HepG2 (cell line): Measurements from ENCODE around the gene MFAP4. TPM values are rescaled to one million over a fixed set of nuclear protein-coding genes. Genes with fewer than 3 reads are reported as not detected.

Experiments used
- CC2D1A ChIP-seq: sonication (generic); formaldehyde crosslinking; IDR thresholded peaks from 2 replicates; pipeline ENCODE4 v1.8.1; 2023; ENCODE audit warnings: mild to moderate bottlenecking, missing genetic modification reagents
- CHCHD3 ChIP-seq: sonication (generic); formaldehyde crosslinking; IDR thresholded peaks from 2 replicates; pipeline ENCODE4 v1.8.0; 2022; ENCODE audit warnings: mild to moderate bottlenecking, missing genetic modification reagents, moderate library complexity
- CHD4 ChIP-seq: fragments of 200-600 bp; sonication (generic); IDR thresholded peaks from 2 replicates; pipeline ENCODE4 v1.7.0; 2017; ENCODE audit warnings: mild to moderate bottlenecking, low read length, borderline replicate concordance
- DNMT1 ChIP-seq: sonication (generic); formaldehyde crosslinking; IDR thresholded peaks from 2 replicates; pipeline ENCODE4 v1.5.1; 2020; ENCODE audit warnings: mild to moderate bottlenecking, missing genetic modification reagents
- ETV6 ChIP-seq: sonication (generic); formaldehyde crosslinking; conservative IDR thresholded peaks from 2 replicates; pipeline ENCODE4 v1.4.0; 2020; ENCODE audit warnings: missing genetic modification reagents
- MED13 ChIP-seq: sonication (generic); formaldehyde crosslinking; IDR thresholded peaks from 2 replicates; pipeline ENCODE4 v1.5.0; 2020; ENCODE audit warnings: missing genetic modification reagents
- PITX1 ChIP-seq: sonication (generic); formaldehyde crosslinking; IDR thresholded peaks from 2 replicates; pipeline ENCODE4 v1.5.1; 2020; ENCODE audit warnings: mild to moderate bottlenecking, missing genetic modification reagents
- REPIN1 ChIP-seq: sonication (generic); formaldehyde crosslinking; IDR thresholded peaks from 2 replicates; pipeline ENCODE4 v1.8.0; 2022; ENCODE audit warnings: missing genetic modification reagents, low read depth, mild to moderate bottlenecking, borderline replicate concordance
- TBX3 ChIP-seq: fragments of 450-650 bp; IDR thresholded peaks from 2 replicates; pipeline ENCODE4 v1.6.1; 2017; ENCODE audit warnings: antibody characterized with exemption, mild to moderate bottlenecking, inconsistent platforms, borderline replicate concordance
- ZBTB20 ChIP-seq: sonication (generic); formaldehyde crosslinking; IDR thresholded peaks from 2 replicates; pipeline ENCODE4 v1.8.1; 2023; ENCODE audit warnings: missing genetic modification reagents, low read depth, mild to moderate bottlenecking, borderline replicate concordance
- ZKSCAN1 ChIP-seq: fragments of 150-350 bp; IDR thresholded peaks from 2 replicates; pipeline ENCODE4 v1.6.1; 2014; ENCODE audit warnings: low read length
- ZNF24 ChIP-seq: fragments of 450-650 bp; IDR thresholded peaks from 2 replicates; pipeline ENCODE4 v1.6.1; 2017; ENCODE audit warnings: antibody characterized with exemption, mild to moderate bottlenecking
- ZNF496 ChIP-seq: sonication (generic); formaldehyde crosslinking; IDR thresholded peaks from 2 replicates; pipeline ENCODE4 v1.8.1; 2023; ENCODE audit warnings: mild to moderate bottlenecking, moderate library complexity, missing genetic modification reagents; ENCODE audit not compliant: insufficient replicate concordance
- ZNF570 ChIP-seq: sonication (generic); formaldehyde crosslinking; IDR thresholded peaks from 2 replicates; pipeline ENCODE4 v1.4.0; 2020; ENCODE audit warnings: mild to moderate bottlenecking, missing genetic modification reagents, borderline replicate concordance
- polyA plus RNA-seq, 8 experiments: library from polyadenylated mRNA; depleted of rRNA in 3 of 8; stranded (reverse) in 7 of 8; unstranded in 1 of 8; fragments of >200 nt; fragmentation: Illumina TruSeq in 4 of 8; extraction: Trizol in 4 of 8; gene quantifications; 2 replicates each; pipeline versions ENCODE4 v1.2.1 to v1.2.3, GENCODE V29; 2011 to 2016; ENCODE audit warnings: low read depth in 4 of 8, missing spikeins in 1 of 8, mixed read lengths in 1 of 8; ENCODE audit not compliant: insufficient read depth in 1 of 8
- total RNA-seq, 5 experiments: library from RNA; depleted of rRNA; stranded (reverse); fragments of >200 nt; fragmentation: Illumina TruSeq; extraction: Trizol; gene quantifications; 2 replicates each; pipeline ENCODE4 v1.2.3, GENCODE V29; 2016; ENCODE audit warnings: low read depth in 1 of 5
- TF ChIP-seq, protein P1 (sequence below): sonication (generic); formaldehyde crosslinking; conservative IDR thresholded peaks from 2 replicates; pipeline ENCODE4 v1.5.0; 2020; ENCODE audit warnings: missing genetic modification reagents
- TF ChIP-seq, protein P2 (sequence below): sonication (generic); formaldehyde crosslinking; IDR thresholded peaks from 2 replicates; pipeline ENCODE4 v1.5.1; 2020; ENCODE audit warnings: missing genetic modification reagents, mild to moderate bottlenecking, borderline replicate concordance
- TF ChIP-seq, protein P3 (sequence below): sonication (generic); formaldehyde crosslinking; IDR thresholded peaks from 2 replicates; pipeline ENCODE4 v1.4.0; 2020; ENCODE audit warnings: missing genetic modification reagents, low read depth, mild to moderate bottlenecking, borderline replicate concordance
- TF ChIP-seq, protein P4 (sequence below): sonication (generic); formaldehyde crosslinking; IDR thresholded peaks from 2 replicates; pipeline ENCODE4; 2020; ENCODE audit warnings: missing genetic modification reagents, mild to moderate bottlenecking, borderline replicate concordance
- TF ChIP-seq, protein P5 (sequence below): sonication (generic); formaldehyde crosslinking; IDR thresholded peaks from 2 replicates; pipeline ENCODE4 v1.4.0; 2020; ENCODE audit warnings: missing genetic modification reagents
- TF ChIP-seq, protein P6 (sequence below): IDR thresholded peaks from 2 replicates; pipeline ENCODE4 v1.6.1; 2016; ENCODE audit warnings: mild to moderate bottlenecking

MFAP4 gene
- total and polyA plus RNA-seq, 2 of the 13 experiments (the other 11 are each of a cell fraction or from before 2014, with no cell fraction given), result 0.08 TPM; not detected in 1

DNA sequence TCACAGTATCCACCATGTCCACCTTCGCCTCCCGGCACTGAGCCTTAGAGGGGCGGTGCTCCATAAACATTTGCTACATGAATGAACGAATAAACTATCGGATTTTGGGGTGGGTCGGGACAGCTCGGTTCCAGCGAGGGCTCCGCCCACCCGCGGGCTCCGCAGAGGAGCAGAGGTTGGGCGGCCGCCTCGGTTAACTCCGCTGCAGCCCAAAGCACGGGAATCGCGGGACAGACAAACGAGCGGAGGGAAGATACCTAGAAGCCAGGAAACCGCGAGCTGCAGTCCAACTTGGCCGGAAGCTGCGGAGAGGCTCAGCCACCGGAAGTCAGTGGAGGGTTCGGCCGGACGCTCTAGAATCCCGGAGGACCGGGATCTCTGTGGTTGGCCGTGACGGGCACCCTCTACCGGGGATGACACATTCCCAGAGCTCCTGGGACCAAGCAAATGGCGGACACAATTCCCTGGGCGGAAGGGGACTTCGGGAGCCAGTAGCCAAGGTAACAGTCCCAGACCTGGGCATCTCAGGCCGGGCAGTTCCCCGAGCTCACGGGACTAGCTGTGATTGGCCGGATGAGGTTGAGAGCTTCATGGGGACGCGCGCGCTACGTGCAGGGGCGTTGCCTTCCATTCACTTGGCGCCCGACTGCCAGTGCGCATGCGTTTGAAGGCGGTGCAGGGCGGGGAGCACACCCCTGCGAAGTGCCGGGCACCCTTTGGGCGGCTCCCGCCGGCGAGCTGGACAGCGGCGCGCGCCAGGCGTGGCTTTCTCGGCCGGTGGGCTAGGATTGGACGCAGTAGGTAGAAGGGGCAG, 9.2 kb downstream of the MFAP4 start (continued):
- TF ChIP-seq TBX3 (no peak), ZKSCAN1 (no peak), CHCHD3 (no peak), ZNF570 (CRISPR knock-in tag) (no peak), ETV6 (CRISPR knock-in tag) (no peak), CC2D1A (no peak), ZNF24 (no peak), DNMT1 (no peak), ZBTB20 (CRISPR knock-in tag) (0 out of 2 replicates have a peak, but pooled peaks have one; percentile 6), ZNF496 (CRISPR knock-in tag) (no peak), REPIN1 (CRISPR knock-in tag) (no peak), MED13 (CRISPR knock-in tag) (no peak), PITX1 (CRISPR knock-in tag) (peak; percentile 51; the same call in 1 of the 2 replicates), CHD4 (no peak)
- TF ChIP-seq, protein P1, sequence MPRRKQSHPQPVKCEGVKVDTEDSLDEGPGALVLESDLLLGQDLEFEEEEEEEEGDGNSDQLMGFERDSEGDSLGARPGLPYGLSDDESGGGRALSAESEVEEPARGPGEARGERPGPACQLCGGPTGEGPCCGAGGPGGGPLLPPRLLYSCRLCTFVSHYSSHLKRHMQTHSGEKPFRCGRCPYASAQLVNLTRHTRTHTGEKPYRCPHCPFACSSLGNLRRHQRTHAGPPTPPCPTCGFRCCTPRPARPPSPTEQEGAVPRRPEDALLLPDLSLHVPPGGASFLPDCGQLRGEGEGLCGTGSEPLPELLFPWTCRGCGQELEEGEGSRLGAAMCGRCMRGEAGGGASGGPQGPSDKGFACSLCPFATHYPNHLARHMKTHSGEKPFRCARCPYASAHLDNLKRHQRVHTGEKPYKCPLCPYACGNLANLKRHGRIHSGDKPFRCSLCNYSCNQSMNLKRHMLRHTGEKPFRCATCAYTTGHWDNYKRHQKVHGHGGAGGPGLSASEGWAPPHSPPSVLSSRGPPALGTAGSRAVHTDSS (CRISPR knock-in tag), result no peak
- TF ChIP-seq, protein P2, sequence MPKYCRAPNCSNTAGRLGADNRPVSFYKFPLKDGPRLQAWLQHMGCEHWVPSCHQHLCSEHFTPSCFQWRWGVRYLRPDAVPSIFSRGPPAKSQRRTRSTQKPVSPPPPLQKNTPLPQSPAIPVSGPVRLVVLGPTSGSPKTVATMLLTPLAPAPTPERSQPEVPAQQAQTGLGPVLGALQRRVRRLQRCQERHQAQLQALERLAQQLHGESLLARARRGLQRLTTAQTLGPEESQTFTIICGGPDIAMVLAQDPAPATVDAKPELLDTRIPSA (CRISPR knock-in tag), result no peak
- TF ChIP-seq, protein P3, sequence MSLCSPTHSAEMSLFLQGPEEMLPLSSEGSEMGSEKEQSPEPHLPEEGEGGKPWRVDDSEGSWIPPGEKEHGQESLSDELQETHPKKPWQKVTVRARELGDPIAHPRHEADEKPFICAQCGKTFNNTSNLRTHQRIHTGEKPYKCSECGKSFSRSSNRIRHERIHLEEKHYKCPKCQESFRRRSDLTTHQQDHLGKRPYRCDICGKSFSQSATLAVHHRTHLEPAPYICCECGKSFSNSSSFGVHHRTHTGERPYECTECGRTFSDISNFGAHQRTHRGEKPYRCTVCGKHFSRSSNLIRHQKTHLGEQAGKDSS, result no peak; the same call in none of the 2 replicates
- TF ChIP-seq, protein P4, sequence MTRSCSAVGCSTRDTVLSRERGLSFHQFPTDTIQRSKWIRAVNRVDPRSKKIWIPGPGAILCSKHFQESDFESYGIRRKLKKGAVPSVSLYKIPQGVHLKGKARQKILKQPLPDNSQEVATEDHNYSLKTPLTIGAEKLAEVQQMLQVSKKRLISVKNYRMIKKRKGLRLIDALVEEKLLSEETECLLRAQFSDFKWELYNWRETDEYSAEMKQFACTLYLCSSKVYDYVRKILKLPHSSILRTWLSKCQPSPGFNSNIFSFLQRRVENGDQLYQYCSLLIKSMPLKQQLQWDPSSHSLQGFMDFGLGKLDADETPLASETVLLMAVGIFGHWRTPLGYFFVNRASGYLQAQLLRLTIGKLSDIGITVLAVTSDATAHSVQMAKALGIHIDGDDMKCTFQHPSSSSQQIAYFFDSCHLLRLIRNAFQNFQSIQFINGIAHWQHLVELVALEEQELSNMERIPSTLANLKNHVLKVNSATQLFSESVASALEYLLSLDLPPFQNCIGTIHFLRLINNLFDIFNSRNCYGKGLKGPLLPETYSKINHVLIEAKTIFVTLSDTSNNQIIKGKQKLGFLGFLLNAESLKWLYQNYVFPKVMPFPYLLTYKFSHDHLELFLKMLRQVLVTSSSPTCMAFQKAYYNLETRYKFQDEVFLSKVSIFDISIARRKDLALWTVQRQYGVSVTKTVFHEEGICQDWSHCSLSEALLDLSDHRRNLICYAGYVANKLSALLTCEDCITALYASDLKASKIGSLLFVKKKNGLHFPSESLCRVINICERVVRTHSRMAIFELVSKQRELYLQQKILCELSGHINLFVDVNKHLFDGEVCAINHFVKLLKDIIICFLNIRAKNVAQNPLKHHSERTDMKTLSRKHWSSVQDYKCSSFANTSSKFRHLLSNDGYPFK, result peak; percentile 92
- TF ChIP-seq, protein P5, sequence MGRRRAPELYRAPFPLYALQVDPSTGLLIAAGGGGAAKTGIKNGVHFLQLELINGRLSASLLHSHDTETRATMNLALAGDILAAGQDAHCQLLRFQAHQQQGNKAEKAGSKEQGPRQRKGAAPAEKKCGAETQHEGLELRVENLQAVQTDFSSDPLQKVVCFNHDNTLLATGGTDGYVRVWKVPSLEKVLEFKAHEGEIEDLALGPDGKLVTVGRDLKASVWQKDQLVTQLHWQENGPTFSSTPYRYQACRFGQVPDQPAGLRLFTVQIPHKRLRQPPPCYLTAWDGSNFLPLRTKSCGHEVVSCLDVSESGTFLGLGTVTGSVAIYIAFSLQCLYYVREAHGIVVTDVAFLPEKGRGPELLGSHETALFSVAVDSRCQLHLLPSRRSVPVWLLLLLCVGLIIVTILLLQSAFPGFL, result no peak
- TF ChIP-seq, protein P6, sequence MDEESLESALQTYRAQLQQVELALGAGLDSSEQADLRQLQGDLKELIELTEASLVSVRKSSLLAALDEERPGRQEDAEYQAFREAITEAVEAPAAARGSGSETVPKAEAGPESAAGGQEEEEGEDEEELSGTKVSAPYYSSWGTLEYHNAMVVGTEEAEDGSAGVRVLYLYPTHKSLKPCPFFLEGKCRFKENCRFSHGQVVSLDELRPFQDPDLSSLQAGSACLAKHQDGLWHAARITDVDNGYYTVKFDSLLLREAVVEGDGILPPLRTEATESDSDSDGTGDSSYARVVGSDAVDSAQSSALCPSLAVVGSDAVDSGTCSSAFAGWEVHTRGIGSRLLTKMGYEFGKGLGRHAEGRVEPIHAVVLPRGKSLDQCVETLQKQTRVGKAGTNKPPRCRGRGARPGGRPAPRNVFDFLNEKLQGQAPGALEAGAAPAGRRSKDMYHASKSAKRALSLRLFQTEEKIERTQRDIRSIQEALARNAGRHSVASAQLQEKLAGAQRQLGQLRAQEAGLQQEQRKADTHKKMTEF (CRISPR knock-in tag), result peak; percentile 72; the same call in 1 of the 2 replicates
